WTC11 (cell line): Measurements from ENCODE around the gene XPR1. TPM values are rescaled to one million over a fixed set of nuclear protein-coding genes. Genes with fewer than 3 reads are reported as not detected.

Experiments used
- ATAC-seq: fragments of 200-7000 bp; cut with Tn5 transposase; 2 replicates; pipeline ENCODE4 v1.10.0; 2021; ENCODE audit warnings: mild to moderate bottlenecking, moderate library complexity
- CTCF ChIA-PET: fragments of 300-600 bp; sonication (Branson Sonifier 250); formaldehyde crosslinking; loops from one replicate; lab custom pipeline; 2021; ENCODE audit warnings: antibody characterized with exemption; lab: Charles Lee
- POLR2A ChIA-PET: fragments of 350-600 bp; sonication (Branson Sonifier 250); formaldehyde crosslinking; loops from one replicate; lab custom pipeline; 2021; ENCODE audit warnings: antibody characterized with exemption; lab: Charles Lee
- DNase-seq: peaks from one replicate; pipeline ENCODE4 v3.0.0; 2021; ENCODE audit warnings: low spot score
- H3K27ac Mint-ChIP-seq: 2 replicates; pipeline ENCODE4 v1.8.0; 2021; ENCODE audit warnings: mixed read lengths
- H3K27me3 Mint-ChIP-seq: 2 replicates; pipeline ENCODE4 v1.8.0; 2021; ENCODE audit warnings: low read depth, mild to moderate bottlenecking, moderate library complexity, mixed read lengths
- H3K36me3 Mint-ChIP-seq: 2 replicates; pipeline ENCODE4 v1.8.0; 2021; ENCODE audit warnings: mixed read lengths
- H3K4me1 Mint-ChIP-seq: 2 replicates; pipeline ENCODE4 v1.8.0; 2022; ENCODE audit warnings: mixed read lengths
- H3K4me3 Mint-ChIP-seq: 2 replicates; pipeline ENCODE4 v1.8.0; 2021; ENCODE audit warnings: mild to moderate bottlenecking, moderate library complexity, mixed read lengths
- H3K9me3 Mint-ChIP-seq: 2 replicates; pipeline ENCODE4 v1.8.0; 2021; ENCODE audit warnings: mixed read lengths
- CREM ChIP-seq: sonication (generic); formaldehyde crosslinking; IDR thresholded peaks from 2 replicates; pipeline ENCODE4 v1.8.1; 2022; ENCODE audit warnings: mild to moderate bottlenecking, missing genetic modification reagents, moderate library complexity
- EMX1 ChIP-seq: fragments of 250-450 bp; sonication (Bioruptor Pico); IDR thresholded peaks from 2 replicates; pipeline ENCODE4 v1.8.0; 2021; ENCODE audit warnings: mild to moderate bottlenecking
- ESRRA ChIP-seq: sonication (generic); formaldehyde crosslinking; IDR thresholded peaks from 2 replicates; pipeline ENCODE4 v1.8.1; 2022; ENCODE audit warnings: mild to moderate bottlenecking, missing genetic modification reagents, borderline replicate concordance
- ETV6 ChIP-seq: sonication (generic); formaldehyde crosslinking; IDR thresholded peaks from 2 replicates; pipeline ENCODE4 v1.8.1; 2022; ENCODE audit warnings: mild to moderate bottlenecking, missing genetic modification reagents
- FOXK1 ChIP-seq: sonication (generic); formaldehyde crosslinking; IDR thresholded peaks from 2 replicates; pipeline ENCODE4 v1.8.0; 2022; ENCODE audit warnings: mild to moderate bottlenecking, moderate library complexity, missing genetic modification reagents
- FOXP1 ChIP-seq: sonication (generic); formaldehyde crosslinking; IDR thresholded peaks from 2 replicates; pipeline ENCODE4 v1.8.0; 2022; ENCODE audit warnings: missing genetic modification reagents, mild to moderate bottlenecking, moderate library complexity, borderline replicate concordance
- GABPB1 ChIP-seq: sonication (generic); formaldehyde crosslinking; IDR thresholded peaks from 2 replicates; pipeline ENCODE4 v1.8.1; 2023; ENCODE audit warnings: mild to moderate bottlenecking, missing genetic modification reagents
- GRHL2 ChIP-seq: fragments of 250-450 bp; sonication (Bioruptor Pico); IDR thresholded peaks from 2 replicates; pipeline ENCODE4 v1.8.0; 2022; ENCODE audit warnings: mild to moderate bottlenecking, moderate library complexity; ENCODE audit not compliant: insufficient replicate concordance, severe bottlenecking
- NFATC4 ChIP-seq: fragments of 250-450 bp; sonication (Bioruptor Pico); IDR thresholded peaks from 2 replicates; pipeline ENCODE4 v1.9.0; 2021; ENCODE audit warnings: mild to moderate bottlenecking
- RELA ChIP-seq: sonication (generic); formaldehyde crosslinking; IDR thresholded peaks from 2 replicates; pipeline ENCODE4 v1.8.1; 2022; ENCODE audit warnings: missing genetic modification reagents, mild to moderate bottlenecking, borderline replicate concordance
- TCF7 ChIP-seq: sonication (generic); formaldehyde crosslinking; IDR thresholded peaks from 2 replicates; pipeline ENCODE4 v1.8.0; 2022; ENCODE audit warnings: mild to moderate bottlenecking, low read depth, missing genetic modification reagents, moderate library complexity
- total RNA-seq: library from RNA; stranded (reverse); gene quantifications from 3 replicates; pipeline ENCODE4 v1.2.3, GENCODE V29; 2021
- TF ChIP-seq, protein P1 (sequence below): sonication (generic); formaldehyde crosslinking; IDR thresholded peaks from 2 replicates; pipeline ENCODE4 v1.8.1; 2023; ENCODE audit warnings: mild to moderate bottlenecking, missing genetic modification reagents
- TF ChIP-seq, protein P2 (sequence below): fragments of 250-450 bp; sonication (Bioruptor Pico); IDR thresholded peaks from 2 replicates; pipeline ENCODE4 v2.1.2; 2022; ENCODE audit warnings: mild to moderate bottlenecking, moderate library complexity
- TF ChIP-seq, protein P3 (sequence below): sonication (generic); formaldehyde crosslinking; IDR thresholded peaks from 2 replicates; pipeline ENCODE4 v1.8.1; 2022; ENCODE audit warnings: low read depth, mild to moderate bottlenecking, moderate library complexity, missing genetic modification reagents, borderline replicate concordance
- TF ChIP-seq, protein P4 (sequence below): sonication (generic); formaldehyde crosslinking; IDR thresholded peaks from 2 replicates; pipeline ENCODE4 v1.8.0; 2022; ENCODE audit warnings: mild to moderate bottlenecking, missing genetic modification reagents
- TF ChIP-seq, protein P5 (sequence below): sonication (generic); formaldehyde crosslinking; IDR thresholded peaks from 2 replicates; pipeline ENCODE4 v1.8.1; 2022; ENCODE audit warnings: mild to moderate bottlenecking, moderate library complexity, missing genetic modification reagents
- TF ChIP-seq, protein P6 (sequence below): sonication (generic); formaldehyde crosslinking; IDR thresholded peaks from 2 replicates; pipeline ENCODE4 v1.8.1; 2023; ENCODE audit warnings: mild to moderate bottlenecking, missing genetic modification reagents, borderline replicate concordance

The XPR1 gene
- total RNA-seq, 1 experiment from 2014 or later = 34.6 TPM

DNA sequence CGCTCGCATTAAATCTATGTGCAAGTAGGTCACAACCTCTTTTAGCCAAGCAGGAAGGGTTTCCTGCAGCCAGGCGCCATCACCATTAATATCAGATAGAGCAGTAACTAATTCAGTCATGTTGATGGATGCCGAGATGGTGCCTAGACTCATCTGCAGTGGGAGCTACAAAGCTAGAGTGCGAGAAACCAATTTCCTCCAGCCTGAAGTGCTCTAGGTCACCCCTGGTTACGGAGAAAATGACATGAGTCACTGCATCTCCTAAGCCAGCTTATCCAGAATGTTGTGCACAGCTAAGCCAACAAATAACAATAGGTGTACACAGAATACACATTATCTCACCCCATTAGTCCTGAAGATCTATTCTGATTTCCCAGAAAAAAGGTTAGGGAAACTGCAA is 37.1 kb upstream of the XPR1 start:
- Mint-ChIP-seq H3K4me3 (no peak overlapping the region), H3K4me1 (no peaks in the 10 kb centered on the region), H3K27me3 (no peaks in the 10 kb centered on the region), H3K9me3 (no peaks in the 10 kb centered on the region), H3K27ac (no peak overlapping the region), H3K36me3 (no peaks in the 10 kb centered on the region)
- CTCF ChIA-PET = interaction anchor here (0.6 kb wide), 1 partner anchor 63 kb away, joined by 3 read pairs; no protein-coding TSS in a partner anchor
- DNase-seq (no peak), ATAC-seq (no peak)
- TF ChIP-seq EMX1 (CRISPR knock-in tag) = no peak
- TF ChIP-seq FOXK1 = no peak
- TF ChIP-seq, protein P1, sequence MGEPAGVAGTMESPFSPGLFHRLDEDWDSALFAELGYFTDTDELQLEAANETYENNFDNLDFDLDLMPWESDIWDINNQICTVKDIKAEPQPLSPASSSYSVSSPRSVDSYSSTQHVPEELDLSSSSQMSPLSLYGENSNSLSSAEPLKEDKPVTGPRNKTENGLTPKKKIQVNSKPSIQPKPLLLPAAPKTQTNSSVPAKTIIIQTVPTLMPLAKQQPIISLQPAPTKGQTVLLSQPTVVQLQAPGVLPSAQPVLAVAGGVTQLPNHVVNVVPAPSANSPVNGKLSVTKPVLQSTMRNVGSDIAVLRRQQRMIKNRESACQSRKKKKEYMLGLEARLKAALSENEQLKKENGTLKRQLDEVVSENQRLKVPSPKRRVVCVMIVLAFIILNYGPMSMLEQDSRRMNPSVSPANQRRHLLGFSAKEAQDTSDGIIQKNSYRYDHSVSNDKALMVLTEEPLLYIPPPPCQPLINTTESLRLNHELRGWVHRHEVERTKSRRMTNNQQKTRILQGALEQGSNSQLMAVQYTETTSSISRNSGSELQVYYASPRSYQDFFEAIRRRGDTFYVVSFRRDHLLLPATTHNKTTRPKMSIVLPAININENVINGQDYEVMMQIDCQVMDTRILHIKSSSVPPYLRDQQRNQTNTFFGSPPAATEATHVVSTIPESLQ (CRISPR knock-in tag) = no peak
- TF ChIP-seq, protein P2, sequence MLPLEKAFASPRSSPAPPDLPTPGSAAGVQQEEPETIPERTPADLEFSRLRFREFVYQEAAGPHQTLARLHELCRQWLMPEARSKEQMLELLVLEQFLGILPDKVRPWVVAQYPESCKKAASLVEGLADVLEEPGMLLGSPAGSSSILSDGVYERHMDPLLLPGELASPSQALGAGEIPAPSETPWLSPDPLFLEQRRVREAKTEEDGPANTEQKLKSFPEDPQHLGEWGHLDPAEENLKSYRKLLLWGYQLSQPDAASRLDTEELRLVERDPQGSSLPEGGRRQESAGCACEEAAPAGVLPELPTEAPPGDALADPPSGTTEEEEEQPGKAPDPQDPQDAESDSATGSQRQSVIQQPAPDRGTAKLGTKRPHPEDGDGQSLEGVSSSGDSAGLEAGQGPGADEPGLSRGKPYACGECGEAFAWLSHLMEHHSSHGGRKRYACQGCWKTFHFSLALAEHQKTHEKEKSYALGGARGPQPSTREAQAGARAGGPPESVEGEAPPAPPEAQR (CRISPR knock-in tag) = no peak
- no peak for TF ChIP-seq ETV6
- TF ChIP-seq, protein P3, sequence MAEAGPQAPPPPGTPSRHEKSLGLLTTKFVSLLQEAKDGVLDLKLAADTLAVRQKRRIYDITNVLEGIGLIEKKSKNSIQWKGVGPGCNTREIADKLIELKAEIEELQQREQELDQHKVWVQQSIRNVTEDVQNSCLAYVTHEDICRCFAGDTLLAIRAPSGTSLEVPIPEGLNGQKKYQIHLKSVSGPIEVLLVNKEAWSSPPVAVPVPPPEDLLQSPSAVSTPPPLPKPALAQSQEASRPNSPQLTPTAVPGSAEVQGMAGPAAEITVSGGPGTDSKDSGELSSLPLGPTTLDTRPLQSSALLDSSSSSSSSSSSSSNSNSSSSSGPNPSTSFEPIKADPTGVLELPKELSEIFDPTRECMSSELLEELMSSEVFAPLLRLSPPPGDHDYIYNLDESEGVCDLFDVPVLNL (CRISPR knock-in tag) = no peak
- TF ChIP-seq, protein P4, sequence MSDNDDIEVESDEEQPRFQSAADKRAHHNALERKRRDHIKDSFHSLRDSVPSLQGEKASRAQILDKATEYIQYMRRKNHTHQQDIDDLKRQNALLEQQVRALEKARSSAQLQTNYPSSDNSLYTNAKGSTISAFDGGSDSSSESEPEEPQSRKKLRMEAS (CRISPR knock-in tag) = no peak
- TF ChIP-seq ESRRA (CRISPR knock-in tag) = no peak
- TF ChIP-seq, protein P5, sequence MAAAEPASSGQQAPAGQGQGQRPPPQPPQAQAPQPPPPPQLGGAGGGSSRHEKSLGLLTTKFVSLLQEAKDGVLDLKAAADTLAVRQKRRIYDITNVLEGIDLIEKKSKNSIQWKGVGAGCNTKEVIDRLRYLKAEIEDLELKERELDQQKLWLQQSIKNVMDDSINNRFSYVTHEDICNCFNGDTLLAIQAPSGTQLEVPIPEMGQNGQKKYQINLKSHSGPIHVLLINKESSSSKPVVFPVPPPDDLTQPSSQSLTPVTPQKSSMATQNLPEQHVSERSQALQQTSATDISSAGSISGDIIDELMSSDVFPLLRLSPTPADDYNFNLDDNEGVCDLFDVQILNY (CRISPR knock-in tag) = no peak
- no peak for TF ChIP-seq CREM (CRISPR knock-in tag)
- no peak for TF ChIP-seq RELA (CRISPR knock-in tag)
- TF ChIP-seq, protein P6, sequence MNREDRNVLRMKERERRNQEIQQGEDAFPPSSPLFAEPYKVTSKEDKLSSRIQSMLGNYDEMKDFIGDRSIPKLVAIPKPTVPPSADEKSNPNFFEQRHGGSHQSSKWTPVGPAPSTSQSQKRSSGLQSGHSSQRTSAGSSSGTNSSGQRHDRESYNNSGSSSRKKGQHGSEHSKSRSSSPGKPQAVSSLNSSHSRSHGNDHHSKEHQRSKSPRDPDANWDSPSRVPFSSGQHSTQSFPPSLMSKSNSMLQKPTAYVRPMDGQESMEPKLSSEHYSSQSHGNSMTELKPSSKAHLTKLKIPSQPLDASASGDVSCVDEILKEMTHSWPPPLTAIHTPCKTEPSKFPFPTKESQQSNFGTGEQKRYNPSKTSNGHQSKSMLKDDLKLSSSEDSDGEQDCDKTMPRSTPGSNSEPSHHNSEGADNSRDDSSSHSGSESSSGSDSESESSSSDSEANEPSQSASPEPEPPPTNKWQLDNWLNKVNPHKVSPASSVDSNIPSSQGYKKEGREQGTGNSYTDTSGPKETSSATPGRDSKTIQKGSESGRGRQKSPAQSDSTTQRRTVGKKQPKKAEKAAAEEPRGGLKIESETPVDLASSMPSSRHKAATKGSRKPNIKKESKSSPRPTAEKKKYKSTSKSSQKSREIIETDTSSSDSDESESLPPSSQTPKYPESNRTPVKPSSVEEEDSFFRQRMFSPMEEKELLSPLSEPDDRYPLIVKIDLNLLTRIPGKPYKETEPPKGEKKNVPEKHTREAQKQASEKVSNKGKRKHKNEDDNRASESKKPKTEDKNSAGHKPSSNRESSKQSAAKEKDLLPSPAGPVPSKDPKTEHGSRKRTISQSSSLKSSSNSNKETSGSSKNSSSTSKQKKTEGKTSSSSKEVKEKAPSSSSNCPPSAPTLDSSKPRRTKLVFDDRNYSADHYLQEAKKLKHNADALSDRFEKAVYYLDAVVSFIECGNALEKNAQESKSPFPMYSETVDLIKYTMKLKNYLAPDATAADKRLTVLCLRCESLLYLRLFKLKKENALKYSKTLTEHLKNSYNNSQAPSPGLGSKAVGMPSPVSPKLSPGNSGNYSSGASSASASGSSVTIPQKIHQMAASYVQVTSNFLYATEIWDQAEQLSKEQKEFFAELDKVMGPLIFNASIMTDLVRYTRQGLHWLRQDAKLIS (CRISPR knock-in tag) = no peak
- TF ChIP-seq TCF7 (CRISPR knock-in tag) = no peak
- no peak for TF ChIP-seq FOXP1 (CRISPR knock-in tag)
- TF ChIP-seq NFATC4 (CRISPR knock-in tag) = no peak
- TF ChIP-seq GABPB1 (CRISPR knock-in tag) = no peak
- no peak for TF ChIP-seq GRHL2 (CRISPR knock-in tag)
- POLR2A ChIA-PET = no interaction called here
